SK-N-SH treated with all-trans-retinoic acid at 6 μM for 48 hours (cell line): ENCODE measurements around the gene AGPS.

Source experiments
- ARNTL ChIP-seq: fragments of 450-650 bp; formaldehyde crosslinking; IDR thresholded peaks from 2 replicates; pipeline ENCODE4 v1.5.0; 2020; ENCODE audit warnings: low read depth, mild to moderate bottlenecking, moderate library complexity, borderline replicate concordance
- CREB5 ChIP-seq: fragments of 250-450 bp; sonication (Bioruptor Pico); IDR thresholded peaks from 2 replicates; pipeline ENCODE4 v1.5.1; 2020; ENCODE audit warnings: low read depth, mild to moderate bottlenecking, moderate library complexity
- CSRNP3 ChIP-seq: fragments of 250-450 bp; sonication (Bioruptor Pico); IDR thresholded peaks from 2 replicates; pipeline ENCODE4 v1.5.1; 2021; ENCODE audit warnings: mild to moderate bottlenecking, moderate library complexity
- GLIS3 ChIP-seq: fragments of 250-450 bp; sonication (Bioruptor Pico); IDR thresholded peaks from 2 replicates; pipeline ENCODE4 v1.5.0; 2020; ENCODE audit warnings: mild to moderate bottlenecking, moderate library complexity
- ISL1 ChIP-seq: fragments of 250-450 bp; sonication (Bioruptor Pico); IDR thresholded peaks from 2 replicates; pipeline ENCODE4 v2.1.2; 2022; ENCODE audit warnings: mild to moderate bottlenecking, moderate library complexity
- PATZ1 ChIP-seq: fragments of 250-450 bp; sonication (Bioruptor Pico); IDR thresholded peaks from 2 replicates; pipeline ENCODE4 v1.8.0; 2020; ENCODE audit warnings: mild to moderate bottlenecking, moderate library complexity, borderline replicate concordance
- PPARA ChIP-seq: fragments of 250-450 bp; sonication (Bioruptor Pico); IDR thresholded peaks from 2 replicates; pipeline ENCODE4 v1.5.0; 2020; ENCODE audit warnings: mild to moderate bottlenecking, borderline replicate concordance
- RARB ChIP-seq: fragments of 250-450 bp; sonication (Bioruptor Pico); IDR thresholded peaks from 2 replicates; pipeline ENCODE4 v1.8.0; 2021; ENCODE audit warnings: mild to moderate bottlenecking, moderate library complexity
- ZNF70 ChIP-seq: fragments of 450-650 bp; formaldehyde crosslinking; IDR thresholded peaks from 2 replicates; pipeline ENCODE4 v1.5.0; 2020; ENCODE audit warnings: mild to moderate bottlenecking, moderate library complexity
- ZNF8 ChIP-seq: fragments of 450-650 bp; formaldehyde crosslinking; IDR thresholded peaks from 2 replicates; pipeline ENCODE4 v1.5.0; 2020; ENCODE audit warnings: mild to moderate bottlenecking, moderate library complexity

GRCh38 chr2:177489719-177490301 is 97.2 kb downstream of the AGPS start:
- no peak for TF ChIP-seq CSRNP3 (CRISPR knock-in tag)
- no peak for TF ChIP-seq ZNF8 (CRISPR knock-in tag)
- TF ChIP-seq PATZ1 (CRISPR knock-in tag) = no peak
- TF ChIP-seq RARB (CRISPR knock-in tag) = no peak
- TF ChIP-seq PPARA = no peak
- TF ChIP-seq CREB5 (CRISPR knock-in tag) = no peak
- no peak for TF ChIP-seq GLIS3 (CRISPR knock-in tag)
- TF ChIP-seq ARNTL (CRISPR knock-in tag) = no peak
- no peak for TF ChIP-seq ZNF70 (CRISPR knock-in tag)
- no peak for TF ChIP-seq ISL1 (CRISPR knock-in tag)
